ENCODE results near the gene CSTF3. TPM values are rescaled to one million over a fixed set of nuclear protein-coding genes. Genes with fewer than 3 reads are reported as not detected.

CSTF3 gene
- total and polyA plus RNA-seq, 4 donors, result 14.3 to 35.6 (median 27.3) TPM

GRCh38 chr11:33064866-33065265, 96.4 kb downstream of the CSTF3 start:
- Histone ChIP-seq H3K9ac (ENCODE audit: insufficient read depth in 1 of 2, low read length in 2 of 2) (no peak overlapping the region), H3K4me1 (ENCODE audit: control insufficient read depth in 5 of 5, insufficient read depth in 5 of 5, low read length in 5 of 5) (no peaks in the 10 kb centered on the region), H3K27me3 (ENCODE audit: control insufficient read depth in 3 of 3, insufficient read depth in 3 of 3, low read length in 2 of 3) (no peaks in the 10 kb centered on the region), H3K4me3 (no peak overlapping the region), H3K36me3 (ENCODE audit: control insufficient read depth in 4 of 4, insufficient read depth in 4 of 4, low read length in 4 of 4) (peaks cover 10 to 40% (median 33%) of the 10 kb centered on the region in 4 donors), H3K27ac (ENCODE audit: low read depth in 1 of 2, low read length in 1 of 2) (no peak overlapping the region), H3K9me3 (ENCODE audit: control insufficient read depth in 4 of 4, insufficient read depth in 3 of 4, low read length in 3 of 4) (no peaks in the 10 kb centered on the region)
- DNase-seq, result no peak
- 91% methylated on average over 5 of the region's 5 CpGs for WGBS, 2 donors
- no peak for ATAC-seq (ENCODE audit: insufficient read depth, low FRiP score)
- TF ChIP-seq CTCF (IDR thresholded peaks at IDR 0.05; ENCODE audit: control extremely low read depth, extremely low read depth), result no peak

- Histone ChIP-seq H3K9me3 (ENCODE audit: control insufficient read depth in 4 of 4, insufficient read depth in 3 of 4, low read length in 3 of 4) (no peaks in the 10 kb centered on the region), H3K4me1 (ENCODE audit: control insufficient read depth in 5 of 5, insufficient read depth in 5 of 5, low read length in 5 of 5) (no peaks in the 10 kb centered on the region), H3K4me3 (no peak overlapping the region), H3K9ac (ENCODE audit: insufficient read depth in 1 of 2, low read length in 2 of 2) (no peak overlapping the region), H3K36me3 (ENCODE audit: control insufficient read depth in 4 of 4, insufficient read depth in 4 of 4, low read length in 4 of 4) (peaks cover 15 to 38% (median 31%) of the 10 kb centered on the region in 4 donors), H3K27me3 (ENCODE audit: control insufficient read depth in 3 of 3, insufficient read depth in 3 of 3, low read length in 2 of 3) (no peaks in the 10 kb centered on the region), H3K27ac (ENCODE audit: low read depth in 1 of 2, low read length in 1 of 2) (peak overlapping the region in 1 of 2 donors; percentile 60)
- WGBS, 2 donors, result 52 to 59% methylated on average over 11 of the region's 11 CpGs
- DNase-seq (no peak), ATAC-seq (ENCODE audit: insufficient read depth, low FRiP score) (no peak)
- no peak for TF ChIP-seq CTCF (IDR thresholded peaks at IDR 0.05; ENCODE audit: control extremely low read depth, extremely low read depth)
Observed at GRCh38 chr11:33064033-33064825, 97.1 kb downstream of the CSTF3 start.

GRCh38 chr11:33063326-33063881, 97.9 kb downstream of the CSTF3 start:
- Histone ChIP-seq H3K9me3 (ENCODE audit: control insufficient read depth in 4 of 4, insufficient read depth in 3 of 4, low read length in 3 of 4) (no peaks in the 10 kb centered on the region), H3K36me3 (ENCODE audit: control insufficient read depth in 4 of 4, insufficient read depth in 4 of 4, low read length in 4 of 4) (peaks cover 17 to 32% (median 26%) of the 10 kb centered on the region in 4 donors), H3K9ac (ENCODE audit: insufficient read depth in 1 of 2, low read length in 2 of 2) (no peak overlapping the region), H3K4me1 (ENCODE audit: control insufficient read depth in 5 of 5, insufficient read depth in 5 of 5, low read length in 5 of 5) (no peaks in the 10 kb centered on the region), H3K4me3 (no peak overlapping the region), H3K27me3 (ENCODE audit: control insufficient read depth in 3 of 3, insufficient read depth in 3 of 3, low read length in 2 of 3) (no peaks in the 10 kb centered on the region), H3K27ac (ENCODE audit: low read depth in 1 of 2, low read length in 1 of 2) (no peak overlapping the region)
- no peak for ATAC-seq (ENCODE audit: insufficient read depth, low FRiP score)
- no peak for DNase-seq
- no peak for TF ChIP-seq CTCF (IDR thresholded peaks at IDR 0.05; ENCODE audit: control extremely low read depth, extremely low read depth)
- WGBS, 2 donors, result 27 to 59% methylated on average over 3 of the region's 3 CpGs

All from lung (tissue), 12 donors.